ENCODE data around the gene BAIAP2L2. TPM values are rescaled to one million over a fixed set of nuclear protein-coding genes. Genes with fewer than 3 reads are reported as not detected.

Gene BAIAP2L2
- total RNA-seq, 1 donor, result 1.1 TPM

- no peaks in the 10 kb centered on the region for H3K4me1 ChIP-seq (ENCODE audit: insufficient read depth, low read length)
- H3K36me3 ChIP-seq (ENCODE audit: insufficient read depth, low read length), result no peaks in the 10 kb centered on the region
- no peaks in the 10 kb centered on the region for H4K20me1 ChIP-seq (ENCODE audit: insufficient read depth, low read length)
- H3K27ac ChIP-seq (ENCODE audit: low read depth, low read length), result no peak overlapping the region
- H3K79me2 ChIP-seq (ENCODE audit: insufficient read depth, low read length), result no peaks in the 10 kb centered on the region
- H3K27me3 ChIP-seq (ENCODE audit: insufficient read depth, low read length), result no peaks in the 10 kb centered on the region
- peak; percentile 14 for DNase-seq (ENCODE audit: insufficient read length, low spot score, missing footprints)
- TF ChIP-seq CTCF (IDR thresholded peaks at IDR 0.05; ENCODE audit: extremely low read depth, low read depth, low read length), result no peak
- H3K4me3 ChIP-seq (ENCODE audit: insufficient read depth, low read length), result no peak overlapping the region
- H3K9me3 ChIP-seq (ENCODE audit: low read depth, low read length), result no peaks in the 10 kb centered on the region
- no peak overlapping the region for H3K4me2 ChIP-seq (ENCODE audit: insufficient read depth, low read length)
- no peak overlapping the region for H2AFZ ChIP-seq (ENCODE audit: low read length)
Measured at GRCh38 chr22:38141217-38141973, 30.9 kb upstream of the BAIAP2L2 start.

- no peak for DNase-seq (ENCODE audit: insufficient read length, low spot score, missing footprints)
- H4K20me1 ChIP-seq (ENCODE audit: insufficient read depth, low read length), result no peaks in the 10 kb centered on the region
- H3K4me1 ChIP-seq (ENCODE audit: insufficient read depth, low read length), result peaks cover 9% of the 10 kb centered on the region
- no peak overlapping the region for H3K4me3 ChIP-seq (ENCODE audit: insufficient read depth, low read length)
- TF ChIP-seq CTCF (IDR thresholded peaks at IDR 0.05; ENCODE audit: extremely low read depth, low read depth, low read length), result no peak
- no peaks in the 10 kb centered on the region for H3K36me3 ChIP-seq (ENCODE audit: insufficient read depth, low read length)
- H3K4me2 ChIP-seq (ENCODE audit: insufficient read depth, low read length), result no peak overlapping the region
- no peaks in the 10 kb centered on the region for H3K27me3 ChIP-seq (ENCODE audit: insufficient read depth, low read length)
- no peak overlapping the region for H3K27ac ChIP-seq (ENCODE audit: low read depth, low read length)
- no peaks in the 10 kb centered on the region for H3K79me2 ChIP-seq (ENCODE audit: insufficient read depth, low read length)
- no peaks in the 10 kb centered on the region for H3K9me3 ChIP-seq (ENCODE audit: low read depth, low read length)
- no peak overlapping the region for H2AFZ ChIP-seq (ENCODE audit: low read length)
Measured at GRCh38 chr22:38139901-38140300, 29.4 kb upstream of the BAIAP2L2 start.

- H4K20me1 ChIP-seq (ENCODE audit: insufficient read depth, low read length), result no peaks in the 10 kb centered on the region
- no peaks in the 10 kb centered on the region for H3K9me3 ChIP-seq (ENCODE audit: low read depth, low read length)
- no peak for TF ChIP-seq CTCF (IDR thresholded peaks at IDR 0.05; ENCODE audit: extremely low read depth, low read depth, low read length)
- no peaks in the 10 kb centered on the region for H3K79me2 ChIP-seq (ENCODE audit: insufficient read depth, low read length)
- DNase-seq (ENCODE audit: insufficient read length, low spot score, missing footprints), result peak; percentile 8
- H2AFZ ChIP-seq (ENCODE audit: low read length), result no peak overlapping the region
- H3K27ac ChIP-seq (ENCODE audit: low read depth, low read length), result no peak overlapping the region
- no peak overlapping the region for H3K4me2 ChIP-seq (ENCODE audit: insufficient read depth, low read length)
- H3K36me3 ChIP-seq (ENCODE audit: insufficient read depth, low read length), result no peaks in the 10 kb centered on the region
- peaks cover 13% of the 10 kb centered on the region for H3K4me1 ChIP-seq (ENCODE audit: insufficient read depth, low read length)
- H3K4me3 ChIP-seq (ENCODE audit: insufficient read depth, low read length), result no peak overlapping the region
- no peaks in the 10 kb centered on the region for H3K27me3 ChIP-seq (ENCODE audit: insufficient read depth, low read length)
Measured at GRCh38 chr22:38138961-38139360, 28.5 kb upstream of the BAIAP2L2 start.

GRCh38 chr22:38137876-38138687, 27.6 kb upstream of the BAIAP2L2 start:
- Histone ChIP-seq H3K27ac (ENCODE audit: low read depth, low read length) (no peak overlapping the region), H3K27me3 (ENCODE audit: insufficient read depth, low read length) (no peaks in the 10 kb centered on the region), H2AFZ (ENCODE audit: low read length) (no peak overlapping the region), H3K9me3 (ENCODE audit: low read depth, low read length) (no peaks in the 10 kb centered on the region), H3K36me3 (ENCODE audit: insufficient read depth, low read length) (no peaks in the 10 kb centered on the region), H3K4me1 (ENCODE audit: insufficient read depth, low read length) (peaks cover 13% of the 10 kb centered on the region), H4K20me1 (ENCODE audit: insufficient read depth, low read length) (no peaks in the 10 kb centered on the region), H3K79me2 (ENCODE audit: insufficient read depth, low read length) (no peaks in the 10 kb centered on the region), H3K4me2 (ENCODE audit: insufficient read depth, low read length) (no peak overlapping the region), H3K4me3 (ENCODE audit: insufficient read depth, low read length) (no peak overlapping the region)
- DNase-seq (ENCODE audit: insufficient read length, low spot score, missing footprints), result no peak
- no peak for TF ChIP-seq CTCF (IDR thresholded peaks at IDR 0.05; ENCODE audit: extremely low read depth, low read depth, low read length)
